Skin epidermis (tissue), 12 donors: ENCODE results near the gene GLS.

Experiments used
- H3K27ac ChIP-seq, 21 experiments: fragments of 200-600 bp; sonication (generic) in 11 of 21; one replicate each; pipeline ENCODE4 v1.5.0; 2020; ENCODE audit warnings: mild to moderate bottlenecking in 3 of 21, inconsistent platforms in 2 of 21, moderate library complexity in 2 of 21
- H3K4me3 ChIP-seq, 7 experiments: fragments of 200-600 bp; sonication (generic) in 2 of 7; one replicate each; pipeline ENCODE4 v1.5.0; 2020; ENCODE audit warnings: inconsistent platforms in 2 of 7, mild to moderate bottlenecking in 2 of 7, moderate library complexity in 1 of 7

Gene GLS

GRCh38 chr2:190912726-190913125 is 32.1 kb downstream of the GLS start:
- H3K27ac ChIP-seq = no peak overlapping the region
- H3K4me3 ChIP-seq = no peak overlapping the region

- Histone ChIP-seq H3K4me3 (no peak overlapping the region), H3K27ac (no peak overlapping the region)
These were observed 33.1 kb downstream of the GLS start for GRCh38 chr2:190913725-190914124.

DNA sequence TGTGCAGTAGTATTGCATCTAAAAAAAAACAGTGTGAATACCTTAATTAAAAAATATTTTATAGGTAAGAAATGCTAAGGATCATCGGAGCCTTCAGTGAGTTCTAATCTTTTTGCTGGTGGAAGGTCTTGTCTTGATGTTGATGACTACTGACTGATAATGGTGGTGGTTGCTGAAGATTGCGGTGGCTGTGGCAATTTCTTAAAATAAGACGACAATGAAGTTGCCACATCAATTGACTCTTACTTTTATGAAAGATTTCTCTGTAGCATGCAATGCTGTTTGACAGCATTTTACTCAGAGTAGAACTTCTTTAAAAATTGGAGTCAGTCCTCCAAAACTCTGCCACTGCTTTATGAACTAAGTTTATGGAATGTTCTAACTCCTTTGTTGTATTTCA is 36.2 kb downstream of the GLS start:
- H3K27ac ChIP-seq = no peak overlapping the region

DNA sequence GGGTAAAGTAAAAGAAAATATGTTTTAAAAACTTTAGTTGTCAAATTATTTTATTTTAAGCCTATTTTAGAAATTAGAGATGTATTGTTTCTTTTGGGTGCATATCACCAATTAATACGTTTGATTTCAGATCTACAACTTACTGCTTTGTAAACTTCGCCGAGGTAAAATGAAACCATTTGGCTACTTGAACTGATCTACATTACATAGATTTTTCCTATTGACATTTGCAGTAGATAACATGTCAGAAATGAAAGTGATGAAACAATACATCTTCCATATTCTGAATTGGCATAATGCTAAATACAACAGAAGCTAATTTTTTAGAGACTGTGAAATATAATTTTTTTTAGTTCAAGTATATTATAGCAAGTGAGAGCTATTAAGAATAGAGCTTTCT is 39.5 kb downstream of the GLS start:
- no peak overlapping the region for H3K27ac ChIP-seq

More for the DNA sequence above, 36.2 kb downstream of the GLS start:
- no peak overlapping the region for H3K4me3 ChIP-seq

DNA sequence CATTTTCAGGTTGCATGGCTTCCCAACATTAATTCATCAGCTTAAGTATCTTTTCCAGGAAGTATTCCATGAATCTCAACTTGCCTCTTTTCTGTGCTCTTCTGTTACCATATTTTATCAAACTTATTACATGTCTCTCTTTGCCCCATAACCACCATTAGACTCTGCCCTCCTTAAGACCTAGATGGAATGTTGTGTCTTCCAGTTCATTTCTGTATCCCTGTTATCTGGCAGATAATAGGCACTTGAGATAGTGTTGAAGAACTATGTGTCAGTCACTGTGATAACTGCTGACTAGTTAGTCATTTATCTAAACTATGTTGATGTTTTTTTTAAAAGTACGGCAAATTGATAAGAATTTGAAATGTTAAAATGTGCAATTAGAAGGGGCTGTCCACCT is 41.8 kb downstream of the GLS start:
- Histone ChIP-seq H3K4me3 (no peak overlapping the region), H3K27ac (no peak overlapping the region)

More for the DNA sequence above, 39.5 kb downstream of the GLS start:
- H3K4me3 ChIP-seq = no peak overlapping the region

- no peak overlapping the region for H3K4me3 ChIP-seq
- no peak overlapping the region for H3K27ac ChIP-seq
These were observed 46.7 kb downstream of the GLS start for GRCh38 chr2:190927301-190927700.

GRCh38 chr2:190929919-190930318 is 49.3 kb downstream of the GLS start:
- no peak overlapping the region for H3K4me3 ChIP-seq
- no peak overlapping the region for H3K27ac ChIP-seq

- no peak overlapping the region for H3K27ac ChIP-seq
- H3K4me3 ChIP-seq = no peak overlapping the region
These were observed 49.8 kb downstream of the GLS start for GRCh38 chr2:190930411-190930810.

DNA sequence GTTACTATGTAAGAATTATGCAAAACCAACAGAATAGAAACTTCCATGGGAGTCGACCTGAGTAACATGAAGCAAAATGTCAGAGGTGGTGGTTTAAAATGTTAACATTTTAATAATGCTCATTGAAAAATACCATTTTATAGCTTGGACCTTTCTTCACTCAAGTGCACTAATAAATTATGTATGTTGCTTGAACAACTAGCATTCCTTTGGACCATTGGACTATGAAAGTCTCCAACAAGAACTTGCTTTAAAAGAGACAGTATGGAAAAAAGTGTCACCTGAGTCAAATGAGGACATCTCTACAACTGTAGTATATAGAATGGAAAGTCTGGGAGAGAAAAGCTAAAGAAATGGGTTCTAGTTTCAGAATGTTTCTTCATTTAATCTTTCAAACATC is 51.9 kb downstream of the GLS start:
- Histone ChIP-seq H3K27ac (no peak overlapping the region), H3K4me3 (no peak overlapping the region)

GRCh38 chr2:190933361-190933760 is 52.7 kb downstream of the GLS start:
- H3K4me3 ChIP-seq = no peak overlapping the region
- no peak overlapping the region for H3K27ac ChIP-seq

DNA sequence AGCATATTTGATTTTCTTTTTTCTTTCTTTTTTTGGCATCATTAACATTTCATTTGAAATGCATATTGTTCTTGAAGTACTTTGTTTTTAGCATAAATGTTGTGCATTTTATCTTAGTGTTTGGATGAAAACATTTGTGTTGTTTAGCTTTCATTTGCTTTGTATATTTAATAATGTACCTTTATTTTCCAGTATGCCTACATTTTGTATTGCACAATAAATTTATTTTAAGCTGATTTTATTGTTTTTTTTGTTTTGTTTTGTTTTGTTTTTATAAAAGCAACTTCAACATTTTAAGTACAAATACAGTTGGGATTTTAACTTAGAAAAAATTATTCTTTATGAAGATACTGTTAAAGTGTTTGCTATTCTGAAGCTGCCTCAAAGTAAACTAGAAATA is 54.4 kb downstream of the GLS start:
- Histone ChIP-seq H3K27ac (no peak overlapping the region), H3K4me3 (no peak overlapping the region)

- H3K27ac ChIP-seq = peak overlapping the region in 1 of 21 experiments; percentile 7
These were observed 58.2 kb downstream of the GLS start for GRCh38 chr2:190938771-190939335.

GRCh38 chr2:190940454-190940853 is 59.8 kb downstream of the GLS start:
- H3K4me3 ChIP-seq = no peak overlapping the region
- no peak overlapping the region for H3K27ac ChIP-seq

More at GRCh38 chr2:190938771-190939335, 58.2 kb downstream of the GLS start:
- H3K4me3 ChIP-seq = no peak overlapping the region

DNA sequence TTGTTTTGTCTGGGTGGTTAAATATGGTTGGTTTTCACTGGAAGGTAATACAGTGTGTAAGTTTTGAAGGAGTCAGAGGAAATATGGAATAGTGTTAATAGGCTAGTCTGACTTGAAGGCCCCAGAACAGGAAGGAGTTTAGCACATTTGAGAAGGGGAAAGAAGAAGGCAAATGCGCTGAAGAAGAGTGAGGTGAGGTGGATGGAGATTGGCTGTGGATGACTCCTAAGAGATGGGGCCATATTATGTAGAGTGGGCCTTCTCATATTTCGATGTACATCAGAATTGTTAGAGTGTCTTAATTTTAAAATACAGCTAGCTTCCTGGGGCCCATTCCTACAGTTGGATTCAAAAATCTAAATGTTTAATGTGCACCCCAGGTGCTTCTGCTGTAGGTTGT is 61.0 kb downstream of the GLS start:
- Histone ChIP-seq H3K27ac (no peak overlapping the region), H3K4me3 (no peak overlapping the region)

GRCh38 chr2:190942697-190943096 is 62.1 kb downstream of the GLS start:
- Histone ChIP-seq H3K27ac (no peak overlapping the region), H3K4me3 (no peak overlapping the region)

DNA sequence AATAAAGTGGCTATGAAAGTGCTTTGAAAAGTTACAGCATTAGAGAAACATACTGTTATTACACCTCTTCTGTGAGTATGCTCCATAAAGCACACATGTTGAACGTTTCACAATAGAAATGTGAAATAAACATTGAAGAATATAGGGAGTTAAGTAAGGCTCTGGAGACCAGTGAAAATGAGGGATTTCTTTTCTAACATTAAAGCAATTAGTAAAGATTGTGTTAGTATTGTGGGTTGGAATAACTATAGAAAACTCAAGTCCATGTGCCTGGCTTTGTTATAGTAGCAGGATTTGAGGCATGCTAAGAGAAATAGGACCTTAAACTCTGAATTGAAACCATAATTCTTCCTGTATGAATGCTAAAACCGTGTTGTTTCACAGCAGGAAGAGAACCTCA is 63.1 kb downstream of the GLS start:
- Histone ChIP-seq H3K4me3 (no peak overlapping the region), H3K27ac (no peak overlapping the region)

DNA sequence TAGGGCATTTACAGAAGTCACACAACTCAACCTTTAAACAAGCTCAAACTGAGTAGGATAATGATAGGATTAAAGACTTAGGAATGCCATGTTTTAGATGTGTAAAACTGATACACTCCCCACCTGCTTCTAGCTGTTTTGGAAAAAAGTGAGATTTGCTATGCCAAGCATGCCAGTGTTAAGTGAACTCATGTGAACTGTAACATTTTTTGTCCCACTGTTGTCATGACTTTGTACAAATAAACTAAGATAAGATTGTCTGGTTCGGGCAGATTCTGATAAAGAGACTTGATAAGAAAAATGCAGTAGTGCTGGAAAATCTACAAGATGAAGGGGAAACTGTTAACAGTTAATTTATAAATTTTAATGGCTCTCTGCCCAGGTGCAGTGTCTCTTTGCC is 66.5 kb downstream of the GLS start:
- H3K4me3 ChIP-seq = no peak overlapping the region
- H3K27ac ChIP-seq = peak overlapping the region in 4 of 21 experiments; percentile 19 to 55 (median 50)

- no peak overlapping the region for H3K4me3 ChIP-seq
- H3K27ac ChIP-seq = peak overlapping the region in 9 of 21 experiments; percentile 19 to 62 (median 47)
These were observed 67.2 kb downstream of the GLS start for GRCh38 chr2:190947711-190948251.

- peak overlapping the region in 3 of 21 experiments; percentile 9 to 62 (median 53) for H3K27ac ChIP-seq
- no peak overlapping the region for H3K4me3 ChIP-seq
These were observed 68.0 kb downstream of the GLS start for GRCh38 chr2:190948671-190949070.

- no peak overlapping the region for H3K4me3 ChIP-seq
- H3K27ac ChIP-seq = no peak overlapping the region
These were observed 70.0 kb downstream of the GLS start for GRCh38 chr2:190950566-190950991.

DNA sequence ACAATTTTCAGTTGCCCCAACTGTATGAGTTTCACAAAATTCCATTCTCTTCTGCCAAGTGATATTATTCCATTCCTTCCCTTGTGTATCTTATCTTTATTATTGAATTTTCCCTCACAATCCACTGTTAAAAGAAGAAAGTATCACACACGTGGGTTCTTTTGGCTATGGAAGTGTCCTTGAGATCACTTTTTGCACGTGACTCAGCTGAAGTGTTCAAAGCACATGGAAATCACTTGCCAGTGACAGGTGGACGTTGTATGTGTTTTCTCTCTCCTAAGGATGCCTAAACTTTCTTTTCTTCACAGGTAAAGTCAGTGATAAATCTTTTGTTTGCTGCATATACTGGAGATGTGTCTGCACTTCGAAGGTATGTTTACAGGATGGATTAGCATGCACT is 72.6 kb downstream of the GLS start:
- H3K4me3 ChIP-seq = no peak overlapping the region
- H3K27ac ChIP-seq = no peak overlapping the region
